Measurements from ENCODE around the gene MLF2.
"Not testable (repeated sequence)": the region's sequence is repeated elsewhere in the genome, so short reads cannot be mapped to it uniquely, and the experiment has no call there.

The MLF2 gene

GRCh38 chr12:6729186-6729585 lies 23.8 kb downstream of the MLF2 start:
- DNase-seq: no peak

- DNase-seq: no peak
Measured at GRCh38 chr12:6725350-6725749, 27.6 kb downstream of the MLF2 start.

DNA sequence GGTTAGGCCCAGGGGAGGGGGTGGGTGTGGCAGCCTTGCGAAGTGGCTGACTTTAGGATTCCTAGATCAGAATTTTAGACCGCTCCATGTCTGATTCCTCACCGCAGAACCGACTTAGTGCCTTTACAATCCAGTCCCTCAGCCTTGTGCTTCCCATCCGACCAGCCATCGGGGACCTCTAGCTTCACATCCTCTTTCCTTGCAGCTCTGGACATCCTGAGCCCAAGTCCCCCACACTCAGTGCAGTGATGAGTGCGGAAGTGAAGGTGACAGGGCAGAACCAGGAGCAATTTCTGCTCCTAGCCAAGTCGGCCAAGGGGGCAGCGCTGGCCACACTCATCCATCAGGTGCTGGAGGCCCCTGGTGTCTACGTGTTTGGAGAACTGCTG lies 28.5 kb downstream of the MLF2 start:
- no peak for DNase-seq

DNA sequence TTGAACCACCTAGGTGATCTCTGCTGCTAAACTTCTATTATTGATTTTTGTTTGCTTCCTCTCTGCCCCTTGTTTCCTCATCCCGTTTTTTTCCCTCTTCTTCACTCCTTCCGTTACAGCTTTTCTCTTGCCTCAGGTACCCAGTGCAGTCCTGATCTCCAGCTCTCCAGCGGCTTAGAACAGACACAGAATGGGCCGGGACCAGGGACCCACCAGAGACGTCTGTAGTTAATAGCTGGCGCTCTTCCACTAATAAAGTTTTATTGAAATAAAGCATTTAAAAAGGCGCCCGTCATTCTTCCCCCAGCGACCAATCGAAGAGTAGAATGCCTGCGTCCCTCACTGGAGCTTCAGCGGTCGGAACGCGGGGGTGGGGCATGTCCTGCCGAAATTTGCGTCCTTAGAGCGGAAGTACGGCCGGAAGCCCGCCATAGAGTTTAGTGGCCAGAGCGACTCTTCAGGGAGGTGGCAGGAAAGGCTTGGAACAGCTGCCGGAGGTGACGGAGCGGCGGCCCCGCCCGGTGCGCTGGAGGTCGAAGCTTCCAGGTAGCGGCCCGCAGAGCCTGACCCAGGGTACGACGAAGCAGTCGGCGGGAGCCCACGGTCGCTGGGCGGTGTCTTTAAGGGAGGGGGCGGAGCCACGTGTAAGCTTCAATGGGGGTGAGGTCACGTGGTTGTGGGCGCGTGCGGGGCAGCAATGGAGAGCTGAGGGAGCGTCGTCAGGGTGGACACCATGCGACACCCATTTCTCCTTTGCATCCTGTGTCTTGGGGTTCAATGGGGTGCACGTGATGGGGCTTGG lies 29.1 kb downstream of the MLF2 start, which contains the start of gene COPS7A:
Gene COPS7A, plus strand, starts transcription at position 440 of the 802 bp plus-strand sequence. CDS start 611 bp downstream, outside the sequence.
- peak; percentile 99 for DNase-seq

GRCh38 chr12:6722863-6723262 lies 30.1 kb downstream of the MLF2 start:
- no peak for DNase-seq

- DNase-seq: no peak
Measured at GRCh38 chr12:6716874-6717437, 36.0 kb downstream of the MLF2 start.

GRCh38 chr12:6716031-6716873 lies 36.7 kb downstream of the MLF2 start:
- not testable (repeated sequence) for DNase-seq

DNA sequence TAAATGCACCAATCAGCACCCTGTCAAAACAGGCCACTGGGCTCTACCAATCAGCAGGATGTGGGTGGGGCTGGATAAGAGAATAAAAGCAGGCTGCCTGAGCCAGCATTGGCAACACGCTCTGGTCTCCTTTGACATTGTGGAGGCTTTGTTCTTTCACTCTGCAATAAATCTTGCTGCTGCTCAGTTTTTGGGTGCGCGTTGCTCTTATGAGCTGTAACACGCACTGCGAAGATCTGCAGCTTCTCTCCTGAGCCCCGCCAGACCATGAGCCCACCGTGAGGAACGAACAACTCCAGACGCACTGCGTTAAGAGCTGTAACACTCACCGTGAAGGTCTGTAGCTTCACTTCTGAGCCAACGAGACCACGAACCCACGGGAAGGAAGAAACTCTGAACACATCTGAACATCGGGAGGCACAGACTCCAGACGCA lies 44.0 kb downstream of the MLF2 start:
- no peak for DNase-seq

DNA sequence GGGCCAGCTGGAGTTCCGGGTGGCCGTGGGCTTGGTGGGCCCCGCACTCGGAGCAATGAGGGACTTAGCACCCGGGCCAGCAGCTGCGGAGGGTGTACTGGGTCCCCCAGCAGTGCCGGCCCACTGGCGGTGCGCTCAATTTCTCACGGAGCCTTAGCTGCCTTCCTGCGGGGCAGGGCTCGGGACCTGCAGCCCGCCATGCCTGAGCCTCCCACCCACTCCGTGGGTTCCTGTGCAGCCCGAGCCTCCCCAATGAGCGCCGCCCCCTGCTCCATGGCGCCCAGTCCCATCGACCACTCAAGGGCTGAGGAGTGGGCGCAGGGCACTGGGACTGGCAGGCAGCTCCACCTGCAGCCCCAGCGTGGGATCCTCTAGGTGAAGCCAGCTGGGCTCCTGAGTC lies 44.6 kb downstream of the MLF2 start:
- not testable (repeated sequence) for DNase-seq

DNA sequence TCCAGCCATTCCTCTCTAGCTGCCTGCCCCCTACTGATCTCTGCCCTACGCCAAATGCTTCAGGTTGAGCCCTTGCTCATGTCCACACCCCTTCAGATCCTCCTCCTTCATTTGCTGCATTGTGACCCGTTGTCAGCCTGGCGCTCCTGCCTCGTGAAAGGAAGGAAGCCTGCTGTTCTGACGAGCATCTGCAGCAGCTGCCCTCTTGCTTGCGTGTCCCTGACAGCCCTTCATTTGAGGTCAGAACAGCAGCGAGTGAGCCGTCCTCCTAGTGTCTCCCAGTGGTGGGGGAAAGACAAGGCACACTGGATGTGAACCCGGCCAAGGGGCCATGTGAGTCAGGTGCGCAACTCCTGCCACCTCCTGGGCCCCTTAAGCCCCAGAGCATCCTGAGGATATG lies 49.3 kb downstream of the MLF2 start:
- DNase-seq: no peak

DNA sequence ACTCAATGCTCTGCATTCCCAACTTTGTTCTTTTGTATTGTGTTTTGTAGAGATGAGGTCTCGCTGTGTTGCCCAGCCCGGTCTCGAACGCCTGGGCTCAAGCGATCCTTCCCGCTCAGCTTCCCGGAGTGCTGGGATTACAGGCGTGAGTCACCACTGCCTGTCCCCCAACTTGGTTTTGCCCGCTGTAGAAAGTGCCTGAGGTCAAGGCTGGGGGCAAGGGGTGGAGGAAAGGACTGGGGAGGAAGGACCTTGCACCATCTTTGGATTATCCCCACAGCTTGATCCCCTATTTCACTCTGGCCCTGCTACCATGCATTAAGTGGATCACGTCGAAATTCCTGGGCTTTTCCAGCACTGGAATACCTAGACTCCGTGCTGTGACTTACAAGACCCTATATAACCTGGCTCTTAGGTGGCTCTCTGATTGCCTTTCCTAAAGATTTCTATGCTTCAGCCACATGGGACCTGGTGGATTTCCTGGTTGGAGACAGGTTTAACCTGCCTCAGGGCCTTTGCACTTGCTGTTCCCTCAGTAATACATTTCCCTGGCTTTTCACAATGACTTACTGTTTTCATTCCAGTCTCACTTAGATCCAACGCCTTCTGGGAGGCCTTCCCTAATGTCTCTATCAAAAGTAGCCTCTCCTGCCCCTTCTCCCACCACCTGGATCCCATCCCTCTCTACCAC lies 51.7 kb downstream of the MLF2 start:
- no peak for DNase-seq

- DNase-seq: no peak
Measured at GRCh38 chr12:6700646-6701051, 52.3 kb downstream of the MLF2 start, which contains the start of gene PIANP. TSS of gene PIANP (minus strand) at chr12:6700815. CDS start at chr12:6698061, 2,754 bp downstream.

DNA sequence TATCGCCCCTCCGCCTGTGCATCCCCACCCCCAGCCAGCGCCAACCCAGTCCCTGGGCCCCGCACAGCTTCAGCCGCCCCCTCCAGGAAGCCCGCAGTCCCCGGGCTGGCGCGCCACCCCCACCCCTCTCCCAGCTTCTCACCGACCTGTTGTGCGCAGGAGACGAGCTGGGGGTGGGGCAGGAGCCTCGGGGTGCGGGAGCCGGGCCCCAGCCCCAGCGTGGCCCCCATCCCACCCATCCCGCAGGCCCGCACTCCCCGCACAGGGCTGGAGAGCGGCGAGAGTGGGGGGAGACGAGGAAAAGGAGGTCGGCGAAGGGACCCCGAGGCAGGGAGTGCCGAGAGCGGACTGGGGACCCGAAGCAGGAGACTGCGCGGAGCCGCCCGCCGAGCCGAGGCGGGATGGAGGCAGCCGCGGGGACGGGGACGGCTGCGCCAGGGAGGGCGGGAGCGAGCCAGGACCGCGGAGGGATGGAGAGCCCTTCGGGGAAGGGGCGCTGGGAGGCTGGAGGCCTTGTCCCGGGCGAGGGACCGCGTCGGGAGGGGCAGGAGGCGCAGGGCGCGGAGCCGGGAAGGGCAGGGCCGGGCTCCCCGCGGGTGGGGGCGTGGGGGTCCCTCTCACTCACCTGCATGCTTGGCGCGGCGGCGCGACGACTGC lies 52.8 kb downstream of the MLF2 start:
- no peak for DNase-seq

- DNase-seq: peak; percentile 21
Measured at GRCh38 chr12:6699259-6699988, 53.5 kb downstream of the MLF2 start.

DNA sequence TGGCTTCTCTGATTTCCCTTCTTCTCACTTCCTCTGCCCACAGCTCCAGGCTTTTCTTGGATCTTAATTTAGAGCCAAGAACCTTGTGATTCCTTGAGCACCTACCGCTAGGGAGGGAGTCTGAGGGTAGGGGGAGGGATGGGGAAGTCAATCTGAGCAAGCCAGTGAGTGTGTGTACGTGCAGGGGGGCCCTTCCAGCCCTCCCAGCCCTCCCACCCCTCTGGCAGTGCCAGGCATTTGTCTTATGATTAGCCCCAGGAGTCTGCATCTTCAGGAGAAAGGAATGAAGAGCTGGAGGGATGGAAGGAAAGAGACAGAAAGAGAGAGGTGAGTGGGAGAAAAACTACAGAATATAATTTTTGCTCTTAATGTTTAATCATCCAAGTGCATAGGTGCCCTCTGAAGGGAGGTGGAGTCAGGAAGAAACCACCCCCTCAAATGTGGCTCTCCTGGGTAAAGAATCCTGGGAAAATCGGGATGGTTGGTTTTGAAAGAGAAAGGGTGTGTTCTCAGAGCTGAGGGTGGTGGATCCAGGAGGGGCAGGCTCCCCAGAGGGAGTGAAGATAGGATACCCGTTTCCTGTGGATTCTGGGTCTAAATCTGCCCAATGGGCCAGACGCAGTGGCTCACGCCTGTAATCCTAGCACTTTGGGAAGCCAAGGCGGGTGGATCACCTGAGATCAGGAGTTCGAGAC lies 54.4 kb downstream of the MLF2 start:
- no peak for DNase-seq

All from NCI-H526 treated with DMSO at 0.1 percent for 48 hours (cell line).